Measurements from ENCODE around the gene E2F2.

E2F2 gene

DNA sequence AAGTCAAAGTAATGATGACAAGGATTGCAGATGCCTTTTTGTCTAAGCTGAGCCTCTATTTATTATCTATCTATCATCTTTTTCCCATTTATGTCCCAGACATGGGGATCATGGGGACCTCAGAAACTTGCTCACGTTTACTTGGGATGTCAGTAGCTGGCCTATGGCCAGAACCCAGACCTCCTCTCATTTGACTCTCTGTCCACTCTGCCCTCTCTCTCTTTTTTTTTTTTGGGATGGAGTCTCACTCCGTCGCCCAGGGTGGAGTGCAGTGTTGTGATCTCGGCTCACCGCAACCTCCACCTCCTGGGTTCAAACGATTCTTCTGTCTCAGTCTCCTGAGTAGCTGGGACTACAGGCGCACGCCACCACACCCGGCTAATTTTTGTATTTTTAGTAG lies 32.0 kb upstream of the E2F2 start:
- DNase-seq (ENCODE audit: insufficient read length, low spot score), result no peak
- no peak for FAIRE-seq

- no peak for DNase-seq (ENCODE audit: insufficient read length, low spot score)
- no peak for FAIRE-seq
Observed at GRCh38 chr1:23562137-23562876, 31.3 kb upstream of the E2F2 start.

DNA sequence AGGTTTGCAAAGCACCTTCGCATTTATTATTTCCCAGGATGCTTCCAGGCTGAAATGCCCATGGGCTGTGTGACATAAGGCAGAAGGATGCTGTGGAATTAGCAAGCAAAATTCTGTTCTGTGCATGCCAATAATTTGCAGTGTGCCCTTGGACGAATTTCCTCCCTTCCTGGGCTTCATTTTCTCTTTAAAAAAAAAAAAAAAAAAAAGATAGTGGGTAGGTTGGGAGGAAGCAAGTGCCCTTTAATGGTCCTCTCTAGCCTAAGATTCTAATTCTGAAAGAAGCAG lies 30.7 kb upstream of the E2F2 start:
- FAIRE-seq, result no peak
- no peak for DNase-seq (ENCODE audit: insufficient read length, low spot score)

GRCh38 chr1:23561076-23561812 lies 30.2 kb upstream of the E2F2 start:
- DNase-seq (ENCODE audit: insufficient read length, low spot score) (no peak), FAIRE-seq (no peak)

GRCh38 chr1:23559985-23560741 lies 29.1 kb upstream of the E2F2 start:
- DNase-seq (ENCODE audit: insufficient read length, low spot score) (no peak), FAIRE-seq (no peak)

- peak; percentile 67 for DNase-seq (ENCODE audit: insufficient read length, low spot score)
- peak; percentile 84 for FAIRE-seq
Observed at GRCh38 chr1:23559136-23559984, 28.3 kb upstream of the E2F2 start, which contains the start of gene ID3. Gene ID3, minus strand, starts transcription at chr1:23559501. Its CDS starts 75 bp downstream, at chr1:23559426.

DNA sequence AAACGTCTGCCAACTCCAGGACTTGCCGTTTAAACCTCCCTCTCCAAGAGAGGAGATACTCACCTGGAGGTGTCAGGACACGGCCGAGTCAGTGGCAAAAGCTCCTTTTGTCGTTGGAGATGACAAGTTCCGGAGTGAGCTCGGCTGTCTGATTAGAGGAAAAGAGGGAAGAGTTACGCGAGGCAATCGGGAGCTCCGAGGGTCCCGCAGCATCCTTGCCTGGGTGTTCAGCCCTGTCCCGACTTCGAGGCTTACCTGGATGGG lies 27.8 kb upstream of the E2F2 start:
- DNase-seq (ENCODE audit: insufficient read length, low spot score) (no peak), FAIRE-seq (no peak)

DNA sequence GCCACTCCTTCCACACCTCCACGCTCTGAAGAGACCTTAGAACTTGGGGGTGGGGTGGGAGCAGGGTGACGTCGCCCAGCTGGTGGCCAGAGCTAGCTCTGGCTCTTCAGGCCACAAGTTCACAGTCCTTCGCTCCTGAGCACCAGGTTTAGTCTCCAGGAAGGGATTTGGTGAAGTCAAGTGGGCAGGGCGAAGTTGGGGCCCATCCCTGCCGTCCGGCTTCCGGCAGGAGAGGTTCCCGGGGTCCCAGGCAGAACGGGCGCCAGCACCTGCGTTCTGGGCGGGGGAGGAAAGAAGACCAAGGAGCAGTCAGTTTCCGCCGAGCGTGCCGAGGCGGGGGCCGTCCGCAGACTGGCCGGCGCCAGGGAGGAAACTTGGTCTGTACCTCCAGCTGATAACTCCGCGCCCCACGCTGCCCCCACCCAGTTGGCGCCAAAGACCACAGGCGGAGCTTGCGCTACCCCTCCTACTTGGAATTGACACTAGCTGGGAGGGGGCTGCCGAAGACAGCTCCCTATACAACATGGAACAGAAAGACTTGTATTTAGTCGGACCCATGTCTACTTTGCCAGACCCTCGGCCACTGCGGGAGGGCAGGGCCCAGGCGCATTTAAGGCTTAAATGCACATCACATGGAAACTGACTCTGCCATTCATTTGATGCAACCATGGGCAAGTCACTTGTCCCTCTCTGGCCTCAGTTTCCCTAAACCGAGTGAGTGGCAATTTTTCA lies 27.3 kb upstream of the E2F2 start:
- DNase-seq (ENCODE audit: insufficient read length, low spot score) (no peak), FAIRE-seq (no peak)

GRCh38 chr1:23557471-23558124 lies 26.6 kb upstream of the E2F2 start:
- DNase-seq (ENCODE audit: insufficient read length, low spot score), result no peak
- no peak for FAIRE-seq

GRCh38 chr1:23556635-23557470 lies 25.8 kb upstream of the E2F2 start:
- no peak for DNase-seq (ENCODE audit: insufficient read length, low spot score)
- no peak for FAIRE-seq

GRCh38 chr1:23555986-23556634 lies 25.1 kb upstream of the E2F2 start:
- no peak for FAIRE-seq

DNA sequence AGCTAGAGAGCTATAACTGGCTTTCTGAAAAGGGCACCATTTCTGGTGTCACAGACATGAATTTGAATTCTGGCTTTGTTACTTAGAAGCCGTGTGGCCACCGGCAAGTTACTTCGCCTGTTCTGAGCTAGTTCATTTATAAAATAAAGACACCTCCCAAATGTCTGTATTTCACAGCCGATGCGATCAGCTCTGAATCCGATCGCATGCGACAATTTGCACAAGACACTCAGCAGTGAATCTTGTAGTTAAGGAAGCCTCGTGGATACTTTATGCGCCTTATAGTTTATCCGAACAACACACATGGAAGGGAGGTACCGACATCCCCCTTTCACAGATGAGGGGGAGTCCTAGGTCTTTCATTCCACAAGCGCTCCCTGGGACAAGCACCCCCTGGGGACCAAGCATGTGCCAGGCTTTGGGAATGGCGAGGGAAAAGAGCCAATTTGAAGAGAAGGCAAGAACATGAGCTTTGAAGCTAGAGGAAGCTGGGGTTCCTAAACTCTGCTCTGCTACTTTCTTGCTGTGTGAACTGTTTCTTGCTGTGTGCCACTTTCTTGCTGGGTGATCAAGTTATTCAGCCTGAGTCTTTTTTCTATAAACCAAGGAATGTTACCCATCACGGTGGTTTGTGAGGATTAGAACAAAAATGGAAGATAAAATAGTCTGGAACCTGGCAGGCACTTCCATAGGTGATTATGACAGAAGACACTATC lies 24.4 kb upstream of the E2F2 start:
- no peak for DNase-seq (ENCODE audit: insufficient read length, low spot score)
- no peak for FAIRE-seq

More at GRCh38 chr1:23555986-23556634, 25.1 kb upstream of the E2F2 start:
- DNase-seq (ENCODE audit: insufficient read length, low spot score), result no peak

GRCh38 chr1:23554481-23555269 lies 23.6 kb upstream of the E2F2 start:
- peak; percentile 33 for FAIRE-seq
- peak; percentile 77 for DNase-seq (ENCODE audit: insufficient read length, low spot score)

DNA sequence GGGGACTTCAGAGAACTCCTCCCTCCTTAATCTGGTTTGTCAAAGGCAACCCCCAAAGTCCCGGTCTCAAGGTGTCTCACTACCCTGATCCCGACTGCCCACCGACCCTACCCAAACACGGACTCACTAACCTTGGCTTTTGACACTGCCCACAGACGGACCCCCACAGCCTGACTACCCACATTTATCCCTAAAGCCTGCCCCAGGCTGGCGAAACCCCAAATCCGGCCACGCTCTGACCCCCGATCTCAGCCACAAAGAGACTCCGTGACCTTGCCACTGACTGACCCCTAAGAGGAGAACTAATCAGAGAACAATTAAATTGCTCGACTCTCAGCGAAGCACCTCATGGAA lies 23.1 kb upstream of the E2F2 start:
- DNase-seq (ENCODE audit: insufficient read length, low spot score), result no peak
- no peak for FAIRE-seq

- FAIRE-seq (no peak), DNase-seq (ENCODE audit: insufficient read length, low spot score) (no peak)
Observed at GRCh38 chr1:23553231-23554126, 22.4 kb upstream of the E2F2 start.

DNA sequence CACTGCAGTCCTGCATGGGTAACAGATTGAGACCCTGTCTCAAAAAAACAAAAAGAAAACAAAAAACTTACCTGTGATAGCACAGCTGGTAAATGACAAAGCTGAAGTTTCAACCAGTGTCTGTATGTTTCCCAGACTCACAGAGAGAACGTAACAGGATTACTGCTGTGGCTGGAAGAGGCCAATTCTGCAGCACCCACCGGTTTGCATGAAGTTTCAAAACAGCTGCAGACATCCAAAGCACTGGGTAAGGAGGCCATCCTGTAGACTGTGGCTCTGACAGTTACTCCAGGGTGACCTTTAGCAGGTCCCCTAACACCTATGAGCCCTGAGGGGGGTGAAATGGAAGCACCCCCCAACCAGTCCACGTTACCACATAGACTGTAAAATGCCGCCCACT lies 20.8 kb upstream of the E2F2 start:
- no peak for FAIRE-seq
- DNase-seq (ENCODE audit: insufficient read length, low spot score), result no peak

Measured in GM19239 (cell line).